Neural crest cell (in vitro differentiated cells): Measurements from ENCODE around the gene EHD1. TPM values are rescaled to one million over a fixed set of nuclear protein-coding genes. Genes with fewer than 3 reads are reported as not detected.

ENCODE experiments used
- DNase-seq: peaks from one replicate; pipeline ENCODE4 v3.0.0; 2021; ENCODE audit warnings: low read depth, mixed read lengths, low spot score
- H3K27ac Mint-ChIP-seq: one replicate; pipeline ENCODE4 v1.8.0; 2021; ENCODE audit warnings: mild to moderate bottlenecking, mixed read lengths; ENCODE audit not compliant: unreplicated experiment
- H3K27me3 Mint-ChIP-seq: 2 replicates; pipeline ENCODE4 v1.8.0; 2021; ENCODE audit warnings: low read depth, mild to moderate bottlenecking, mixed read lengths
- H3K36me3 Mint-ChIP-seq: 2 replicates; pipeline ENCODE4 v1.8.0; 2021; ENCODE audit warnings: low read depth, mild to moderate bottlenecking, mixed read lengths
- H3K4me1 Mint-ChIP-seq: 2 replicates; pipeline ENCODE4 v1.8.0; 2021; ENCODE audit warnings: mixed read lengths
- H3K4me3 Mint-ChIP-seq: one replicate; pipeline ENCODE4 v1.8.0; 2021; ENCODE audit warnings: mild to moderate bottlenecking, mixed read lengths
- H3K9me3 Mint-ChIP-seq: 2 replicates; pipeline ENCODE4 v1.8.0; 2021; ENCODE audit warnings: mixed read lengths
- total RNA-seq: library from RNA; stranded (reverse); gene quantifications from 2 replicates; pipeline ENCODE4 v1.2.1, GENCODE V29; 2021
- TF ChIP-seq, protein P1 (sequence below): fragments of 200-600 bp; sonication (generic); conservative IDR thresholded peaks from 2 replicates; pipeline ENCODE4 v1.5.0; 2021; ENCODE audit warnings: antibody characterized with exemption, mild to moderate bottlenecking

The EHD1 gene
- total RNA-seq, 1 donor from 2014 or later: 74.2 TPM

GRCh38 chr11:64835616-64836447 lies 42.6 kb downstream of the EHD1 start:
- Mint-ChIP-seq H3K4me3 (no peak overlapping the region), H3K27me3 (no peaks in the 10 kb centered on the region), H3K4me1 (no peaks in the 10 kb centered on the region), H3K27ac (no peak overlapping the region), H3K9me3 (no peaks in the 10 kb centered on the region), H3K36me3 (no peaks in the 10 kb centered on the region)
- DNase-seq: no peak
- TF ChIP-seq, protein P1, sequence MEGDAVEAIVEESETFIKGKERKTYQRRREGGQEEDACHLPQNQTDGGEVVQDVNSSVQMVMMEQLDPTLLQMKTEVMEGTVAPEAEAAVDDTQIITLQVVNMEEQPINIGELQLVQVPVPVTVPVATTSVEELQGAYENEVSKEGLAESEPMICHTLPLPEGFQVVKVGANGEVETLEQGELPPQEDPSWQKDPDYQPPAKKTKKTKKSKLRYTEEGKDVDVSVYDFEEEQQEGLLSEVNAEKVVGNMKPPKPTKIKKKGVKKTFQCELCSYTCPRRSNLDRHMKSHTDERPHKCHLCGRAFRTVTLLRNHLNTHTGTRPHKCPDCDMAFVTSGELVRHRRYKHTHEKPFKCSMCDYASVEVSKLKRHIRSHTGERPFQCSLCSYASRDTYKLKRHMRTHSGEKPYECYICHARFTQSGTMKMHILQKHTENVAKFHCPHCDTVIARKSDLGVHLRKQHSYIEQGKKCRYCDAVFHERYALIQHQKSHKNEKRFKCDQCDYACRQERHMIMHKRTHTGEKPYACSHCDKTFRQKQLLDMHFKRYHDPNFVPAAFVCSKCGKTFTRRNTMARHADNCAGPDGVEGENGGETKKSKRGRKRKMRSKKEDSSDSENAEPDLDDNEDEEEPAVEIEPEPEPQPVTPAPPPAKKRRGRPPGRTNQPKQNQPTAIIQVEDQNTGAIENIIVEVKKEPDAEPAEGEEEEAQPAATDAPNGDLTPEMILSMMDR: no peak

DNA sequence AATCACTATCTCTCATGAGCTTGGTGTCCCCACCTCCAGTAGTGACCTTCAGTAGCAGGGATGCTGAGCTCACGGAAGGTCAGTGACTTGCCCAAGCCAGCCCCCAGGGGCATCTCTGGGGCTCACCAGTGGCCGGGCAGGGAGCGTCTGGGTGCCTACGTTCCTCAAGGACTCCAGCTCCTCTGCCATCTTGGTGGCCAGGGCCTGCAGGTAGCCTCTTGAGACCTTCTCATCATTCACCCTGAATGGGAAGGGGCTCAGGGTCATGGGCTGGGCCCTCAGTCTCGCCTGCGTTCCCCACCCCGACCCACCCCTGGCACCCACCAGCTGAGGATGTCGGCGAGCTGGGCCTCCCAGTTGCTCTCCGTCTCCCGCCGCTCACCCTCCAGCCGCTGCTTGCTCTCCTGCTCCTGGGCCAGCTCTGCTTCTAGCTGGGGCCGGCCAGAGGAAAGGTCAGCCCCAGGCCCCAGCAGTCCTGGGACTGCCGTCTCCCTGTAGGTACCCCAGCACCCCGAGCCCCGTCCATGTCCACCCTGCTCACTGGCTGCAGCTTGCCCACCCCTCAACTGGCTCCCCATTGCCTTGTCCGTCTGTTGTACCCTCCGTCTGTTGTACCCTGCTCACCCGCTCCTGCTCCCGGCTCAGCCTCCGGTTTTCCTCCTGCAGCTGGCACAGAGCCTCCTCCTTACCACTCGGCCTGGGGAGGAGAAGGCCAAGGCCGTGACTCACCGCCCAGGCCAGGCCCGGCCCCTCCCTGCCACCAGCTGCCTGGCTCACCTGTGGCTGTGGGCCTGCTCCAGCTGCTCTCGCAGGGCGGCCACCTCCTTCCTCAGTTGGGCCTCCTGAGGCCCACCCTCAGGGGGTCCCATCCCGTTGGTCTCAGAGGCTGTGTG lies 43.5 kb downstream of the EHD1 start:
- TF ChIP-seq, protein P1: no peak
- H3K27me3 Mint-ChIP-seq: no peaks in the 10 kb centered on the region
- H3K27ac Mint-ChIP-seq: no peak overlapping the region
- no peak for DNase-seq
- H3K9me3 Mint-ChIP-seq: no peaks in the 10 kb centered on the region
- no peak overlapping the region for H3K4me3 Mint-ChIP-seq
- no peaks in the 10 kb centered on the region for H3K4me1 Mint-ChIP-seq
- no peaks in the 10 kb centered on the region for H3K36me3 Mint-ChIP-seq

DNA sequence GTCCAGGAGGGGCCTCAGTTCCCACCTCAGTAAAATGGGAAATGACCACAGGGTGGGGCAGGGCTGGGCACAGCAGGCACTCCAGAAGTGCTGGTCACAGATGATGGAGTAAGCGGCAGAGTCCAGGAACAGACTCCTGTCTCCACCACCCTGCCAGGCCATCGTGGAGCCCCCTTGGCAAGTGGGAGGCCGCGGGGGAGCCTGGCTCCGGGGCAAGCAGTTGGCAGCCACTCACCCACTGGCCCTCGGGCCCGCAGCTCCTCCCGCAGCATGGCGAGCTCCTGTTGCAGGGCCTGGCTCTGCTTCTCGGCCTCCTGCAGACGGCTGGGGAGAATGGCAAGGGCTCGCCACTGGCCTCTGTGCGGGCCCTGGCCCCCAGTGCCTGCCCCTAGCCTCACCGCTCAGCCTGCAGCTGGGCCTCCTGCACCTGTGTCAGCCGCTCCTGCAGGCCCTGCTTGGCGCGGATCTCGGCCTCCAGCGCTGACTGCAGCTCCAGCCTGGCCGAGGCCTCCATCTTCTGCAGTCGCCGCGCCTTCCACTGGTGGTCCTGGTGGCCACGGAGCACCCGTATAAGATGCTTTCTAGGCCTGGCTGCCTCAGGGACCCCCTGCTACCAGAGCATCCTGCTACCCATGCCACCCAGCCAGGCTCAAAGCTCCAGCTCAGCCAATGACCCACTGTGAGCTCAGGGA lies 44.2 kb downstream of the EHD1 start:
- no peaks in the 10 kb centered on the region for H3K4me1 Mint-ChIP-seq
- no peaks in the 10 kb centered on the region for H3K36me3 Mint-ChIP-seq
- TF ChIP-seq, protein P1: no peak
- no peak overlapping the region for H3K4me3 Mint-ChIP-seq
- no peak for DNase-seq
- no peaks in the 10 kb centered on the region for H3K27me3 Mint-ChIP-seq
- no peak overlapping the region for H3K27ac Mint-ChIP-seq
- H3K9me3 Mint-ChIP-seq: no peaks in the 10 kb centered on the region

DNA sequence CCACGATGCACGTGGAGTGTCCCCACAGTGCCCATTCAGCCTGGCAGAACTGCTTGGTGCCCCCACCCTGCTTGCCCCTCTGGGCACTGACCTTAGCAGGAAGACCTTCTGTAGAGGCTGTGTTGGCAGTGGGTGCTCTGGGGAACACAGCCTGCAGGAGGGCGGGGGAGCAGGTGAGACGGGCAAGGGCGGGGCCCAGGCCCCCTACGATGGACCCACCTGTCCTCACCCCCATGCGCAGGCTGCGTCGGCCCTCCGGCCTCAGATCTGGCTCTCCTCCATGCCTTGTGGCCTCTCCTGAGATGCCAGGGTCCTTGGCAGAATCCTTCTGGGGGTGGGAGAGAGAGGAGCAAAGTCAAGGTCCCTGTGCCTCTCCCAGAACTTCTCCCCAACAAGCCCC lies 44.9 kb downstream of the EHD1 start:
- Mint-ChIP-seq H3K27me3 (no peaks in the 10 kb centered on the region), H3K4me1 (no peaks in the 10 kb centered on the region), H3K36me3 (no peaks in the 10 kb centered on the region), H3K27ac (no peak overlapping the region), H3K4me3 (no peak overlapping the region), H3K9me3 (no peaks in the 10 kb centered on the region)
- DNase-seq: no peak
- TF ChIP-seq, protein P1: no peak

DNA sequence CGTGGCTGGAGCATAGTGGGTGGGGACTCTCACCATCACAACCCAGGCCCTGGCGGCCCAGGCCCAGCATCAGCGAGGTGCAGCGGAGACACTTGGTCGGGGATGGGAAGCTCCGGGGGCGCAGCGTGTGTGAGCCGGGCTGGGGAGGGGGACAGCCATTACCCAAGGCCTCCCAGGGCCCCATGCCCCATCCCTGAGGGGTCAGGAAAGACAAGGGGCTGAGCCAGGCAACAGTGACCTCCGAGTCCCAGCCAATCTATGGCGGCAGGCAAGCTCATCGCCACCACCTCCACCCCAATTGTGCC lies 45.3 kb downstream of the EHD1 start:
- DNase-seq: no peak
- Mint-ChIP-seq H3K9me3 (no peaks in the 10 kb centered on the region), H3K27ac (no peak overlapping the region), H3K36me3 (no peaks in the 10 kb centered on the region), H3K4me1 (no peaks in the 10 kb centered on the region), H3K27me3 (no peaks in the 10 kb centered on the region), H3K4me3 (no peak overlapping the region)
- TF ChIP-seq, protein P1: no peak
